Inflammatory macrophage treated with lipopolysaccharide for 1 hour (primary cell): ENCODE data around the gene TRAF3.

Source experiments
- DNase-seq, 2 donors: peaks; one replicate each; pipeline ENCODE4 v3.0.0-alpha.2; 2020 to 2022

Gene TRAF3

GRCh38 chr14:102927346-102927877 is 150.2 kb downstream of the TRAF3 start:
- DNase-seq, result no peak

DNA sequence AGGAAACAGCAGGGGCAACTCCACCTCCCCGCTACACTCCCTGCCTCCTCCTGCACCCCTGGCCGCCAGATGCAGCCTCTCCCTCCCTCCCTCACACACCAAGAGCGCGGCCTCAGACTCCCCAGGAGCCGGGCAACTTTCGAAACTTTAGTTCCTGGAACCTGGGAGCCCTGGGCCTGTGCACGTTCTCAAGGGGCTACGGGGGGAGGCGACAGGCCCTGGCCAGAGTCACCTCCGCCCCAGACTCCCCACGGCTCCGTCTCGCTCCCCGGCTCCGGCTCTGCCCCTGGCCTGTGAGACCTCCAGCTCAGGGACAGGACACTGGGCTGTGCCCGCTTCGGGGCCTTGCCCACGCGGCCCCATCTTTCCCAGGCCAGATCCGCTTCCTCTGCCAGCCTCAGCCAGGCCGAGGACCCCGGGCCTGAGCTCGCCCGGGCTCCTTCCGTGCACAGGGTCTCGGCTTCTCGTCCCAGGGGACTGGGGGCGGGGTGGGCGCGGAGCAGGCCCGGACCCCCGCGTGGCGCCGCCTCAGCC is 150.7 kb downstream of the TRAF3 start:
- no peak for DNase-seq

- DNase-seq, result peak in 1 of 2 donors; percentile 22
Measured at GRCh38 chr14:102928412-102929240, 151.4 kb downstream of the TRAF3 start.

DNA sequence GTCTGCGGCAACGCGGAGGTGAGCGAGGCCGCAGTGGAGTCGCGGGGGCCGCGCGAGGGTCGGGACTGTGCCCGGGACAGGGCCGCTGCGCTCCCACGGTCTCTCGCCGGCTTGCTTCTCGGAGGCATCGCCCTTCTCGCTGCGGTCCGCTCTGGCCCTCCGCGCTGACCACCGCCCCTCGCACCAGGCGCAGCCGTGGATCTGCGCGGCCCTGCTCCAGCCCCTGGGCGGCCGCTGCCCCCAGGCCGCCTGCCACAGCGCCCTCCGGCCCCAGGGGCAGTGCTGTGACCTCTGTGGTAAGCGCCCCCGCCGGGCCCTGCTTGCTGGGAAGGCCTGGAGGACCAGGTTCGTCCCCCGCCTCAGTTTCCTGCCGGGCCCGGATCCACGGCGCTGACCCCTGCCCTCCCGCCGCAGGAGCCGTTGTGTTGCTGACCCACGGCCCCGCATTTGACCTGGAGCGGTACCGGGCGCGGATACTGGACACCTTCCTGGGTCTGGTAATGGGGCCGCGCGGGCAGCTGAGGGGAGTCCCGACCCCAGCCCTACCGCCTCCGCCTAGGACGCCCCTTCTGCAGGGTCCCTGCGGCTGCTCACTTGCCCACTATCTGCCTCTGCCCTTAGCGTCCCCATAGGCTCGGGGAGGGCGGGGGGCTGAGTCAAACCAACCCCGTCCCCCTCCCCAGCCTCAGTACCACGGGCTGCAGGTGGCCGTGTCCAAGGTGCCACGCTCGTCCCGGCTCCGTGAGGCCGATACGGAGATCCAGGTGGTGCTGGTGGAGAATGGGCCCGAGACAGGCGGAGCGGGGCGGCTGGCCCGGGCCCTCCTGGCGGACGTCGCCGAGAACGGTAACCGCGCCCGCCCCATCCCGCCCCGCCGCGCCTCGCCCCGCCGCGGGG is 152.2 kb downstream of the TRAF3 start:
- no peak for DNase-seq

DNA sequence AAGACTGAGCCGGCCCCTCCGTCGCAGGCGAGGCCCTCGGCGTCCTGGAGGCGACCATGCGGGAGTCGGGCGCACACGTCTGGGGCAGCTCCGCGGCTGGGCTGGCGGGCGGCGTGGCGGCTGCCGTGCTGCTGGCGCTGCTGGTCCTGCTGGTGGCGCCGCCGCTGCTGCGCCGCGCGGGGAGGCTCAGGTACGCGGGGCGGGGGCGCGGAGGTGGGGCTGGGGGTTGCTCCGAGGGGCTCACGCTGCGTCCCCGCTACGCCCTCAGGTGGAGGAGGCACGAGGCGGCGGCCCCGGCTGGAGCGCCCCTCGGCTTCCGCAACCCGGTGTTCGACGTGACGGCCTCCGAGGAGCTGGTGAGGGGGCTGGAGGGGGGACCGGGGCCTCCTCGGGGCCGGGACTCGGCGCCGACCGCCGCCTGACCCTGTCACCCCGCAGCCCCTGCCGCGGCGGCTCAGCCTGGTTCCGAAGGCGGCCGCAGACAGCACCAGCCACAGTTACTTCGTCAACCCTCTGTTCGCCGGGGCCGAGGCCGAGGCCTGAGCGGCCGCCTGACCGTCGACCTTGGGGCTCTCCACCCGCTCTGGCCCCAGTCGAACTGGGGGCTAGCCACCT is 153.0 kb downstream of the TRAF3 start:
- no peak for DNase-seq

- no peak for DNase-seq
Measured at GRCh38 chr14:102930753-102931579, 153.7 kb downstream of the TRAF3 start.

DNA sequence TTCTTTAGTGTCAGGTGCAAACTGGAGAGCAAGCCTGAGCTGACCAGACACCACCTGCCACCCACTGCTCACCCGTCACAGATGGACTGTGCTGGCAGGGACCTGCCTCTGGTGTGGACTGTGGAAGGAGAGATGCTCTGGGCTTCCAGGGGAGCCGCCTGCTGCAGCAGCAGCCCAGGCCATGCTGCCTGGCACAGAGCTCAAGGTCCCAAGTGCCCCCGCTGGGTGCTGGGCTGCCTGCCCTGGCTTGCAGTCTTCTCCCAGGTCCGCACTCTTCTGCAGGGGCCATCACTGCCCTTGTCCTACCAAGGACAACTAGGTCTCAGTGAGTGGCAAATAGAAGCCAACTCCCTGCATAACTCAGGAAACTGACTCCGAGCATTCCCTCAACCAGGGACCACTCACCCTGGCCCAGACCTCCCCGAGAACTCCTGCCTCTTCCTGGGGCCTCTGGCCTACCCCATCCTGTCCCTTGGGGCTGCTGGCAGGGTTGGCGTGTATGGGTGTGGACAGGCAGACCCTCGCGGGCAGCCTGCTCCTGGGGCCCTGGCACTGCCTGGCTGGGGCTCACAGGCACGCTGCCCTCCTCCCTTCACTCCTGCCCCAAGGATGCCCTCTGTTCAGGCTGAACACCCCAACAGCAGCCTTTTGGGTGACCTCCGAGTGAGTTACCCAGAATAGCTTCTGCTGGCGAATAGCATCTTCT is 154.5 kb downstream of the TRAF3 start:
- no peak for DNase-seq

GRCh38 chr14:102932484-102933248 is 155.4 kb downstream of the TRAF3 start:
- DNase-seq, result no peak

- DNase-seq, result no peak
Measured at GRCh38 chr14:102933618-102934231, 156.5 kb downstream of the TRAF3 start.

- no peak for DNase-seq
Measured at GRCh38 chr14:102935756-102936155, 158.5 kb downstream of the TRAF3 start.

DNA sequence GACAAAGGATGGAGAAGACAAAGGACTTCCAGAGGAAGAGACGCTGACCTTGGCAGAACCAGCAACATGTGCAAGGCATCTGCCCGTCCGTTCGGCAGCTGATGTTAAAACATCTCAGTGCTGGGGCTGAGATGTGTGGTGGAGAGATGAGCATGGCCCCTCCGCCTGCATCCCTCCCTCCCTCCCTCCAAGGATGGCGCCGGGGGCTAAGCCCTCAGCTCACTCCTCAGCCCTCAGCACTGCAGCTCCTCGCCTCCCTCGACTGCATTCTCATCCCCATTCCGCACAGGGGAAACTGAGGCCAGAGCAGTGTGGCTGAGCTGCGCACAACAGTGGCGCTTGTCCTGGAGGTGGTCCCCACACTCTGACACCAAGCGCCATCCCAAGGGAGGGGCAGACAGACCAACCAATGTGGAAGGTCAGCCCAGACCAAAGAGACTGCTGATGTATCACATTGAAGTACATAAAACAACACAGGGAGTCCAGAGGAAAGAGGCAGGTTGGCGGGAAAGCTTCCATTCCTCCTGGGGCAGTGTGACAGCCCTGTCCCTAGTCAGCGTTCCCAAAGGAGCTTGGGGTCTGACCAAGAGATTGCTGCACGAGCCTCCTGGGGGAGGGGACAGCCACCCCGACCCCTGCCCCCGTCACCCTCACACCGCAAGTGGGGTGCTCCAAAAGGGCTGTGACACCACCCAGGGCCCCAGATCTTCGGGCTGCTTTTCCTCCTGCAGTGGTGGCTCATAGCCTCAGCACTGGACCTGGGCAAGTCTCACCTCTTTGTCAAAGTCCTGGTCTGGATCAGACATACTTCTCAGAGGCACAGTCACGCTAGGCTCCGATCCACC is 160.3 kb downstream of the TRAF3 start:
- DNase-seq, result no peak

DNA sequence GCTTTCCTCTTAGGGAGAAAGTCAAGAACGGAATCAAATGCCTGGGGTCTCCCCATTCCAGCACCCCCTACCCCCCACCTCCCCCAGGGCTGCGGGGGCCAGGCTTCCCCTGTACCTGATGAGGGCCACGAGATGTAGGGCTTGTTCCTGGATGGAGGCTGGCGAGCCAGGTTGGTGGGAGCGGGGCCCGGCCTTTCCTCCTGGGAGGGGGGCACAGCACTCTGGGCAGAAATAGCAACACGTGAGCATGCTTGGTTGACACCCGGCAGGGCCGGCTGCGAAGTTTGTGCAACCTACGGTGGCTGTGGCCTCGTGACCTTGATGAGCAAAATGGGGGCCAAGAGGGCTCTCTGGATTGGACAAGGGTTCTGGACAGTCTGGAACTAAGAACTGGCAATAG is 160.9 kb downstream of the TRAF3 start:
- no peak for DNase-seq

GRCh38 chr14:102939329-102939728 is 162.1 kb downstream of the TRAF3 start:
- no peak for DNase-seq

GRCh38 chr14:102939820-102940561 is 162.7 kb downstream of the TRAF3 start:
- DNase-seq, result no peak

DNA sequence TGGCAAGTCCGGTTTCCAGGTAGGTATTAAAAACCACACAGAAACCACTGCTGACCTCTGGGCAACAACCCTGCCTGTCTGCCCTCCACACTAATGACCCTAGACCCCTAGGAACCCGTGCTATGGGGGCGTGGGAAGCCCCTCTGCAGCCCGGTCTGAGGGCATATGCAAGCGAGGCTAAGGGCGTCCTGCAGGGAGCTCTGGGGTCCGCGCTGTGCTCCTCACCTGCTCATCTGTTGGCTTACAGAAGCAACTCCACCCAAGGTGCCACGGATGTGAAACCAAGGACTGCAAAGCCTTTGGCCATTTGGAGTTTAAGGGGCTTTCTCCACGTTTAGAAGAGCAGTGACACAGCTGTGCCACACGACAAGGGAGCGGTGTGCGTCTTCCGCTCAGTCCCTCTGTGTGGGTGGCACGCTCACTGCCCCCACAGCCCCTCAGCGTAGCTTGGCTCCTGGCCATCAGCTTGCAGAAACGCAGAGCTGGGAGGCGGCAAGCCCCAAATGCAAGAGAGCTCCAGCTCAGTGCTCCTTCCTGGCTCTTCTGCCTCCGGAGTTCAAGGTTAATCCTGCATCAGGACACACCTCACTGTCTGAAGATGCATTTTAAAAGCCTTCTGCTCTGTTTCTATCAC is 163.6 kb downstream of the TRAF3 start:
- no peak for DNase-seq

- no peak for DNase-seq
Measured at GRCh38 chr14:102941419-102942011, 164.3 kb downstream of the TRAF3 start.

DNA sequence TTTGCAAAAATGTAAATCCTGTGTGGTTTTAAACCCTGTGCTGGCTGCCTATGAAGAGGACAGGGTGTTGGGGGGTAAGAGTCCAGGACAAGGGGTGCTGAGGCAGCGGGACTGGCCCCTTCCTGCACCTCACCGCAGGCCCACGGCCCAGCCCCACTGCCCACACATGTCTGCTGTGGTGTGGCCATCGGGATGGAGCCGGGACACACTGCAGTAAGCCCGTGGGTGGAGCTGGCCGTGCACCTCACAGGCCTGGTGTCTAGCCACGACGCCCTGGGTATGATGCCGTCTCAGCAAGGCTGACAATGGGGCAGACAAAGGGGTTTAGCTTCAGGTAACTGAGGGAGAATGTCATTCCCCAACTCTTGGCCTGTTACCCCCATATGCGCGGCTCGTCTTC is 164.8 kb downstream of the TRAF3 start:
- DNase-seq, result no peak
